Endodermal cell (in vitro differentiated cells): ENCODE results near the gene SEC16A. TPM values are rescaled to one million over a fixed set of nuclear protein-coding genes. Genes with fewer than 3 reads are reported as not detected.

ENCODE experiments used
- DNase-seq: peaks from one replicate; pipeline ENCODE4 v3.0.0-alpha.2; 2017
- H3K27ac ChIP-seq: 2 replicates; pipeline ENCODE4 v1.5.1; 2013; ENCODE audit warnings: mild to moderate bottlenecking, low read depth, low read length, moderate library complexity
- H3K27me3 ChIP-seq: 2 replicates; pipeline ENCODE4 v1.6.1; 2013; ENCODE audit warnings: mild to moderate bottlenecking, low read length, moderate library complexity; ENCODE audit not compliant: insufficient read depth, control insufficient read depth, poor library complexity, severe bottlenecking
- H3K36me3 ChIP-seq: 2 replicates; pipeline ENCODE4 v1.7.0; 2013; ENCODE audit warnings: mild to moderate bottlenecking, low read length, moderate library complexity; ENCODE audit not compliant: control insufficient read depth, insufficient read depth
- H3K4me1 ChIP-seq: one replicate; pipeline ENCODE4 v1.7.0; 2013; ENCODE audit warnings: low read length; ENCODE audit not compliant: control insufficient read depth, insufficient read depth
- H3K4me3 ChIP-seq: 2 replicates; pipeline ENCODE4 v1.5.1; 2013; ENCODE audit warnings: mild to moderate bottlenecking, low read length, moderate library complexity
- H3K9ac ChIP-seq: 2 replicates; pipeline ENCODE4 v1.6.1; 2013; ENCODE audit warnings: mild to moderate bottlenecking, low read length, moderate library complexity; ENCODE audit not compliant: poor library complexity, severe bottlenecking; ENCODE audit errors: extremely low read depth
- H3K9me3 ChIP-seq: 2 replicates; pipeline ENCODE4 v1.6.1; 2013; ENCODE audit warnings: mild to moderate bottlenecking, low read length, moderate library complexity; ENCODE audit not compliant: control insufficient read depth
- H3K27ac Mint-ChIP-seq: 2 replicates; pipeline ENCODE4 v1.8.0; 2020; ENCODE audit warnings: mixed read lengths
- H3K27me3 Mint-ChIP-seq: 2 replicates; pipeline ENCODE4 v1.8.0; 2021; ENCODE audit warnings: mild to moderate bottlenecking, mixed read lengths; ENCODE audit not compliant: insufficient read depth
- H3K36me3 Mint-ChIP-seq: 2 replicates; pipeline ENCODE4 v1.8.0; 2020; ENCODE audit warnings: low read depth, mixed read lengths
- H3K4me1 Mint-ChIP-seq: 2 replicates; pipeline ENCODE4 v1.8.0; 2020; ENCODE audit warnings: mixed read lengths
- H3K4me3 Mint-ChIP-seq: 2 replicates; pipeline ENCODE4 v1.8.0; 2020; ENCODE audit warnings: mild to moderate bottlenecking, moderate library complexity, mixed read lengths
- H3K9me3 Mint-ChIP-seq: 2 replicates; pipeline ENCODE4 v1.8.0; 2020; ENCODE audit warnings: mild to moderate bottlenecking, mixed read lengths
- WGBS, 2 experiments: methylation state at CpG; one replicate each; pipeline versions ENCODE4 v1.1.5 to v1.1.7; 2013; ENCODE audit warnings: missing lambda C conversion rate in 2 of 2, mixed read lengths in 1 of 2; ENCODE audit not compliant: insufficient coverage in 1 of 2, insufficient read length in 1 of 2; 5-methylcytosine and 5-hydroxymethylcytosine counted together
- total RNA-seq, 2 donors: library from RNA; stranded (reverse); fragmentation: NEBNext Ultra II Directional in 1 of 2; extraction: Animal tissue kit (Norgen Biotek cat#: 25700) in 1 of 2; gene quantifications; 2 replicates in 1 of 2; 3 replicates in 1 of 2; pipeline ENCODE4 v1.2.1, GENCODE V29; 2021
- TF ChIP-seq, protein P1 (sequence below): fragments of 200-600 bp; sonication (generic); conservative IDR thresholded peaks from 2 replicates; pipeline ENCODE4 v1.5.0; 2021; ENCODE audit warnings: antibody characterized with exemption, mild to moderate bottlenecking

SEC16A gene
- total RNA-seq, 2 donors from 2014 or later, result 54.6 to 60.7 TPM

DNA sequence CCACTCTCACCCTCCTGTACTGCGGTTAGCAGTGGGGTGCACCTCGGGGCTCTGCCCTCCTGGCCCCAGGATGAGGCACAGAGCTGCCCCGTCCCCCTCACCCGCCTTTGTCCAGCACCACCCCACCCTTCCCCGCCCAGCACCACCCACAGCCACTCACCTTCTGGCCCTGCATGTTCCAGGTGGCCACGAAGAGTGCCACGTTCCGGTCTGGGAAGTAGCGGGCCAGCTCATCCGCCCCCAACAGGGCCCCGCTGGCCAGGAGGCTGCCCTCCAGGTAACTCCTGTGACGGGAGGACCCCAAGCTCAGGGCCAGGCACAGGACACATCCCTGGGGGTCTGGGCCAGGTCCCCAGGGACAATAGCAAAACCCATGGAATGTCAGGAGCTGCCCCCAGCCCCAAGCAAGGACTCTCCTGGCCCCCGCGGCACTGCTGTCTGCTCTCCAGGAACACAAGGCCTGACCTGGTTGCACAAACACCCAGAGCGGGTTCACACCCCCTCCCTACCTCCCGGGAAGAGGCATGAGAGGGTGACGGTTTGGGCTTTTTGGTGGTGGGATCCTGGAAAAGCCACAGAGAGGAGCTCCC is 48.2 kb downstream of the SEC16A start:
- H3K9me3 ChIP-seq, result no peaks in the 10 kb centered on the region
- peaks cover 9% of the 10 kb centered on the region for H3K36me3 Mint-ChIP-seq

DNA sequence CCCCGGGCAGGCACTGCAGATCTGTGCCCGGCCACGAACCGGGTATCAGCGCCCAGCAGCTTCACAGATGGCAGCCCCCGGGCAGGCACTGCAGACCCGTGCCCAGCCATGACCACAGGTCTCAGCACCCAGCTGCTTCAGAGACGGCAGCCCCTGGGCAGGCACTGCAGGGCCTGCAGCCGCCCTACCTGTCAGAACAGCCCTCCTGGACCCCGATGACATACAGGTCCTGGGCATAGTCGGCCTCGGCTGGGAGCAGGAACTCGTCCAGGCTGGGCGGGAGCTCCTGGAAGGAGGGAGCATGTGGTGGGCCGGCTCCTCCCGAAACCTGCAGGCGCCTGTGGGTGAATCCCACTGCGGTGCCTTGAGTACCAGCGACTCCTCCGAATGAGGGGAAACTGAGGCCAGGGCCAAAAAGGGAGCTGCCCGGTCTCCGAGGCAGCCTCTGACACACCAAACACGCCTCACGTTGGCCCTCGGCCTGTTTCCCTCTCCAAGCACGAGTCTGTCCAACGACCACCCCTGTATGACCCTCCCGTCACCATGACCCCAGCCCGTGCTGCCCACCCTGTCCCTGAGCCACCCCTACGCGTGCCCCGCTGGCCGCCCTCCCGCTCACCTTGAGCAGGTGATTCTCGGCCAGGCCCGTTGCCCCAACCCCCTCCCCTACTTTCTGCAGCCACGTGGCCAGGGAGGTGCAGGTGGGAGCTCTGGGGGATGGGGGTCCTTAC is 48.8 kb downstream of the SEC16A start:
- Mint-ChIP-seq H3K27ac (no peak overlapping the region), H3K9me3 (no peaks in the 10 kb centered on the region), H3K36me3 (peaks cover 11% of the 10 kb centered on the region), H3K4me1 (peaks cover 16% of the 10 kb centered on the region), H3K4me3 (no peak overlapping the region), H3K27me3 (no peaks in the 10 kb centered on the region)
- peaks cover 14% of the 10 kb centered on the region for H3K36me3 ChIP-seq
- no peaks in the 10 kb centered on the region for H3K27me3 ChIP-seq
- no peak overlapping the region for H3K9ac ChIP-seq
- TF ChIP-seq, protein P1, sequence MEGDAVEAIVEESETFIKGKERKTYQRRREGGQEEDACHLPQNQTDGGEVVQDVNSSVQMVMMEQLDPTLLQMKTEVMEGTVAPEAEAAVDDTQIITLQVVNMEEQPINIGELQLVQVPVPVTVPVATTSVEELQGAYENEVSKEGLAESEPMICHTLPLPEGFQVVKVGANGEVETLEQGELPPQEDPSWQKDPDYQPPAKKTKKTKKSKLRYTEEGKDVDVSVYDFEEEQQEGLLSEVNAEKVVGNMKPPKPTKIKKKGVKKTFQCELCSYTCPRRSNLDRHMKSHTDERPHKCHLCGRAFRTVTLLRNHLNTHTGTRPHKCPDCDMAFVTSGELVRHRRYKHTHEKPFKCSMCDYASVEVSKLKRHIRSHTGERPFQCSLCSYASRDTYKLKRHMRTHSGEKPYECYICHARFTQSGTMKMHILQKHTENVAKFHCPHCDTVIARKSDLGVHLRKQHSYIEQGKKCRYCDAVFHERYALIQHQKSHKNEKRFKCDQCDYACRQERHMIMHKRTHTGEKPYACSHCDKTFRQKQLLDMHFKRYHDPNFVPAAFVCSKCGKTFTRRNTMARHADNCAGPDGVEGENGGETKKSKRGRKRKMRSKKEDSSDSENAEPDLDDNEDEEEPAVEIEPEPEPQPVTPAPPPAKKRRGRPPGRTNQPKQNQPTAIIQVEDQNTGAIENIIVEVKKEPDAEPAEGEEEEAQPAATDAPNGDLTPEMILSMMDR, result no peak
- H3K27ac ChIP-seq, result no peak overlapping the region
- H3K4me3 ChIP-seq, result no peak overlapping the region
- no peaks in the 10 kb centered on the region for H3K9me3 ChIP-seq
- peaks cover 9% of the 10 kb centered on the region for H3K4me1 ChIP-seq
- WGBS, 2 experiments, result 94% methylated on average over 23 to 37 of the region's 37 CpGs
- DNase-seq, result no peak

More for the DNA sequence above, 48.2 kb downstream of the SEC16A start:
- no peak for DNase-seq
- H3K4me1 ChIP-seq, result peaks cover 9% of the 10 kb centered on the region
- Mint-ChIP-seq H3K9me3 (no peaks in the 10 kb centered on the region), H3K4me1 (peaks cover 16% of the 10 kb centered on the region), H3K27me3 (no peaks in the 10 kb centered on the region), H3K4me3 (no peak overlapping the region), H3K27ac (no peak overlapping the region)
- H3K9ac ChIP-seq, result no peak overlapping the region
- TF ChIP-seq, protein P1, result no peak
- H3K27ac ChIP-seq, result no peak overlapping the region
- H3K4me3 ChIP-seq, result no peak overlapping the region
- no peaks in the 10 kb centered on the region for H3K27me3 ChIP-seq
- WGBS, 2 experiments, result 94 to 100% methylated on average over 5 to 17 of the region's 17 CpGs
- peaks cover 12% of the 10 kb centered on the region for H3K36me3 ChIP-seq

DNA sequence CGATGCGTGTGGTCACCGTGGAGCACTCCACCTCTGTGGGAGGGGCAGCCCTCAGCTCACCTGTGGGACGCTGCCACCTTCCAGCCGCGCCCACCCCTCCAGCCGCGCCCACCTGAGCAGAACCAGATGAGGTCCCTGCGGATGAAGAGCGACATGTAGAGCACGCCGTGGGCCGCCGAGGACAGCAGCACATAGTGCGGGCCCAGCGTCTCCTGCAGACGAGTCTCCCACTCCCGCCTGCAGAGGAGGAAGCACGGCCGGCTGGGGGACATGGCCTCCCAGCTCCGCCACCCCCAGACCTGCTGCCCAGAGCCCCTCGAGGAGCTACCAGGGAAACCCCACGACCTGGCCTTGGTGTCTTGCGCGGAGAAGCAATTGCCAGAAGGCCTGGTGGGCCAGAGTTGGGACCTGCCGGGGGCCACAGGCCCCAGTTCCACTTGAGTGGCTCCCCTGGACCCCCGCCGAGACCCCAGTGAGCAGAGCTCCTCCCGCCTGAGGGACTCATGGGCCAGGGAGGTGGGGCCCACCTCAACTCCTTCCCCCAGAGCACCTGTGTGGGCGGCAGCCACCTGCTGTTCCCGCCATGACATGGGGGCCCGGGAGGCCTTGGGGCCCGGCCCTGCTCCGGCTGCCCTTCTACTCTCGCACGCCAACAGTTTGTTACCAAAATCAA is 49.7 kb downstream of the SEC16A start:
- Mint-ChIP-seq H3K4me3 (no peak overlapping the region), H3K4me1 (peaks cover 16% of the 10 kb centered on the region), H3K27me3 (no peaks in the 10 kb centered on the region), H3K9me3 (no peaks in the 10 kb centered on the region), H3K36me3 (peaks cover 15% of the 10 kb centered on the region), H3K27ac (no peak overlapping the region)
- DNase-seq, result no peak
- TF ChIP-seq, protein P1, result no peak
- Histone ChIP-seq H3K4me3 (no peak overlapping the region), H3K4me1 (peaks cover 9% of the 10 kb centered on the region), H3K27ac (no peak overlapping the region), H3K9ac (no peak overlapping the region), H3K36me3 (peaks cover 18% of the 10 kb centered on the region), H3K9me3 (no peaks in the 10 kb centered on the region), H3K27me3 (no peaks in the 10 kb centered on the region)
- 88 to 90% methylated on average over 21 to 36 of the region's 36 CpGs for WGBS, 2 experiments
